Pancreas (tissue), 10 donors: Measurements from ENCODE around the gene WDR86. TPM values are rescaled to one million over a fixed set of nuclear protein-coding genes. Genes with fewer than 3 reads are reported as not detected.

ENCODE experiments used
- ATAC-seq, 4 donors: fragments of 200-7000 bp; cut with Tn5 transposase; one replicate each; pipeline versions ENCODE4 v1.8.0 to v1.9.1; 2020; ENCODE audit warnings: mild to moderate bottlenecking in 4 of 4, moderate library complexity in 4 of 4
- DNase-seq, 6 donors: peaks; one replicate each; pipeline ENCODE4 v3.0.0-alpha.2; 2020
- FAIRE-seq: peaks from 2 replicates; lab custom pipeline; 2012; peaks lifted over from hg19 to GRCh38; lab: Jason Lieb, UNC
- H3K27ac ChIP-seq, 4 donors: fragments of 200-600 bp; sonication (generic); 1 replicate in 3 of 4; 2 replicates in 1 of 4; pipeline versions ENCODE4 v1.5.0 to v1.8.0; 2020
- H3K27me3 ChIP-seq, 4 donors: fragments of 200-600 bp; one replicate each; pipeline ENCODE4 v1.8.0; 2021
- H3K36me3 ChIP-seq, 3 donors: fragments of 200-600 bp; sonication (generic) in 1 of 3; one replicate each; pipeline versions ENCODE4 v1.5.0 to v1.8.0; 2020 to 2021
- H3K4me1 ChIP-seq, 3 donors: fragments of 200-600 bp; one replicate each; pipeline ENCODE4 v1.8.0; 2021
- H3K4me3 ChIP-seq, 4 donors: fragments of 200-600 bp; sonication (generic) in 2 of 4; one replicate each; pipeline versions ENCODE4 v1.5.0 to v1.8.0; 2020 to 2021
- H3K9me3 ChIP-seq, 4 donors: fragments of 200-600 bp; one replicate each; pipeline ENCODE4 v1.8.0; 2021
- CTCF ChIP-seq, 4 donors: fragments of 200-600 bp; sonication (generic) in 3 of 4; IDR thresholded peaks; one replicate each; pipeline versions ENCODE4 v1.5.0 to v1.8.0; 2021; ENCODE audit warnings: antibody characterized with exemption in 4 of 4
- WGBS, 2 donors: extraction: QIAGEN DNeasy Blood & Tissue Kit; methylation state at CpG; one replicate each; pipeline ENCODE4 v1.1.7; 2013; 5-methylcytosine and 5-hydroxymethylcytosine counted together
- intact Hi-C, 3 donors: fragments of 100-400 bp; cut with DNase I; formaldehyde crosslinking; loops; one replicate each; pipeline versions ENCODE4 v1.11.1 to v1.14.2; 2022
- polyA plus RNA-seq, 2 donors: library from polyadenylated mRNA; stranded (reverse); fragments of 200-250 nt; gene quantifications; one replicate each; pipeline ENCODE4 v1.2.3, GENCODE V29; 2013
- total RNA-seq, 6 donors: library from RNA; stranded (reverse); fragmentation: NEBNext Ultra II Directional in 4 of 6; extraction: Animal tissue kit (Norgen Biotek cat#: 25700) in 4 of 6; gene quantifications; one replicate each; pipeline versions ENCODE4 v1.2.1 to v1.2.4, GENCODE V29; 2021 to 2023
- donor health status: healthy with polysubstance abuse.
- donor health status: DM: no; HTN: no; CAD: no; lungs with moderate emphysema.
- donor health status: DM: no; HTN: no; CAD: no.
- donor health status: control.
- donor health status: control.
- donor health status: Bipolar disorder and iron deficiency.
- donor health status: DM: yes; HTN: yes; CAD: no.
- donor health status: DM: no; HTN: no; CAD: no.
- donor health status: DM: no; HTN: no; CAD: no.
- donor health status: DM: yes; HTN: yes; CAD: no.

Gene WDR86
- total and polyA plus RNA-seq, 8 donors = 0.28 to 1.7 (median 1.0) TPM

GRCh38 chr7:151366880-151367222 is 43.0 kb downstream of the WDR86 start:
- 63 to 87% methylated on average over 5 of the region's 5 CpGs for WGBS, 2 donors
- TF ChIP-seq CTCF (IDR thresholded peaks at IDR 0.05) = no peak
- intact Hi-C loops = loop anchor here in 2 of 3 donors (2.0 to 5.0 kb wide), 2 partner anchors 80 to 82 kb away; no protein-coding TSS in a partner anchor
- no peaks in the 10 kb centered on the region for H3K9me3 ChIP-seq
- DNase-seq = no peak
- no peaks in the 10 kb centered on the region for H3K4me1 ChIP-seq
- H3K27ac ChIP-seq = no peak overlapping the region
- FAIRE-seq = no peak
- H3K4me3 ChIP-seq = no peak overlapping the region
- peaks cover 0 to 22% (median 5%) of the 10 kb centered on the region in 3 donors for H3K36me3 ChIP-seq
- ATAC-seq = peak in 2 of 4 donors; percentile 25 to 40
- H3K27me3 ChIP-seq = no peaks in the 10 kb centered on the region

GRCh38 chr7:151366166-151366879 is 43.5 kb downstream of the WDR86 start:
- intact Hi-C loops = loop anchor here in 2 of 3 donors (2.0 to 5.0 kb wide), 2 partner anchors 81 to 82 kb away; no protein-coding TSS in a partner anchor
- TF ChIP-seq CTCF (IDR thresholded peaks at IDR 0.05) = no peak
- H3K27ac ChIP-seq = no peak overlapping the region
- WGBS, 2 donors = 85 to 87% methylated on average over 9 of the region's 9 CpGs
- ATAC-seq (no peak), DNase-seq (no peak), FAIRE-seq (no peak)
- no peaks in the 10 kb centered on the region for H3K27me3 ChIP-seq
- H3K36me3 ChIP-seq = peaks cover 0 to 26% (median 5%) of the 10 kb centered on the region in 3 donors
- H3K9me3 ChIP-seq = no peaks in the 10 kb centered on the region
- H3K4me3 ChIP-seq = no peak overlapping the region
- H3K4me1 ChIP-seq = no peaks in the 10 kb centered on the region

- DNase-seq (no peak), ATAC-seq (no peak), FAIRE-seq (no peak)
- no peak for TF ChIP-seq CTCF (IDR thresholded peaks at IDR 0.05)
- Histone ChIP-seq H3K27ac (no peak overlapping the region), H3K36me3 (peaks cover 0 to 41% (median 13%) of the 10 kb centered on the region in 3 donors), H3K4me3 (no peak overlapping the region), H3K9me3 (no peaks in the 10 kb centered on the region), H3K27me3 (no peaks in the 10 kb centered on the region), H3K4me1 (no peaks in the 10 kb centered on the region)
- intact Hi-C loops = no loop called here
- 89 to 92% methylated on average over 1 of the region's 1 CpG for WGBS, 2 donors
These were observed 46.7 kb downstream of the WDR86 start for GRCh38 chr7:151363182-151363581.

- no peak overlapping the region for H3K27ac ChIP-seq
- TF ChIP-seq CTCF (IDR thresholded peaks at IDR 0.05) = no peak
- H3K27me3 ChIP-seq = no peaks in the 10 kb centered on the region
- H3K4me1 ChIP-seq = no peaks in the 10 kb centered on the region
- no peak for ATAC-seq
- no peaks in the 10 kb centered on the region for H3K9me3 ChIP-seq
- DNase-seq = no peak
- 88 to 93% methylated on average over 3 of the region's 3 CpGs for WGBS, 2 donors
- intact Hi-C loops = no loop called here
- FAIRE-seq = no peak
- H3K4me3 ChIP-seq = no peak overlapping the region
- peaks cover 0 to 57% (median 22%) of the 10 kb centered on the region in 3 donors for H3K36me3 ChIP-seq
These were observed 48.5 kb downstream of the WDR86 start for GRCh38 chr7:151361193-151361959.
